ENCODE results near the gene ITGAL. TPM values are rescaled to one million over a fixed set of nuclear protein-coding genes. Genes with fewer than 3 reads are reported as not detected.

ITGAL gene
- total and polyA plus RNA-seq, 2 experiments from 2014 or later, result 0.95 to 3.4 TPM

DNA sequence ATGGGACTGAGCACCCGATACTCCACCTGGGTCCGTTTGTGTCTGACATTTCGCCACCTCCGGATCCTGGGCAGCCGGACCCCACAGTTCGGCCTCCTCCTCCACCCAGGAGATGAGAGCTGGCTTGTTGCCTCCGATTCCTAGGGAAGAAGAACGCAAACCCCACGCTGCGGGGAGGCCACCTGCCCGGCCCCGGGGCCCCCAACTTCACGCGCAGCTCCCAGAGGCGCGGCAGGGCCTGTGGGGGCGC, 85.1 kb downstream of the ITGAL start:
- TF ChIP-seq EZH2phosphoT487 (IDR thresholded peaks at IDR 0.05; ENCODE audit: low read depth, severe bottlenecking, unreplicated experiment) (no peak), EZH2 (IDR thresholded peaks at IDR 0.05; ENCODE audit: borderline replicate concordance) (no peak)
- TF ChIP-seq, protein P1, sequence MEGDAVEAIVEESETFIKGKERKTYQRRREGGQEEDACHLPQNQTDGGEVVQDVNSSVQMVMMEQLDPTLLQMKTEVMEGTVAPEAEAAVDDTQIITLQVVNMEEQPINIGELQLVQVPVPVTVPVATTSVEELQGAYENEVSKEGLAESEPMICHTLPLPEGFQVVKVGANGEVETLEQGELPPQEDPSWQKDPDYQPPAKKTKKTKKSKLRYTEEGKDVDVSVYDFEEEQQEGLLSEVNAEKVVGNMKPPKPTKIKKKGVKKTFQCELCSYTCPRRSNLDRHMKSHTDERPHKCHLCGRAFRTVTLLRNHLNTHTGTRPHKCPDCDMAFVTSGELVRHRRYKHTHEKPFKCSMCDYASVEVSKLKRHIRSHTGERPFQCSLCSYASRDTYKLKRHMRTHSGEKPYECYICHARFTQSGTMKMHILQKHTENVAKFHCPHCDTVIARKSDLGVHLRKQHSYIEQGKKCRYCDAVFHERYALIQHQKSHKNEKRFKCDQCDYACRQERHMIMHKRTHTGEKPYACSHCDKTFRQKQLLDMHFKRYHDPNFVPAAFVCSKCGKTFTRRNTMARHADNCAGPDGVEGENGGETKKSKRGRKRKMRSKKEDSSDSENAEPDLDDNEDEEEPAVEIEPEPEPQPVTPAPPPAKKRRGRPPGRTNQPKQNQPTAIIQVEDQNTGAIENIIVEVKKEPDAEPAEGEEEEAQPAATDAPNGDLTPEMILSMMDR (IDR thresholded peaks at IDR 0.05; ENCODE audit: poor library complexity), result no peak
- H3K4me2 ChIP-seq, result peak overlapping the region; percentile 98
- no peaks in the 10 kb centered on the region for H3K9me2 ChIP-seq (replicated peaks; ENCODE audit: insufficient read depth)
- no peaks in the 10 kb centered on the region for H4K20me1 ChIP-seq (ENCODE audit: insufficient read depth, poor library complexity, severe bottlenecking)
- 6% methylated on average over 10 of the region's 17 CpGs for WGBS (ENCODE audit: low lambda C conversion rate, missing lambda C conversion rate)
- H3K27me3 ChIP-seq, result no peaks in the 10 kb centered on the region
- H3K9me3 ChIP-seq (ENCODE audit: low read depth), result no peaks in the 10 kb centered on the region
- H3K36me3 ChIP-seq (replicated peaks; ENCODE audit: insufficient read depth, low read depth), result no peaks in the 10 kb centered on the region
- peaks cover 46% of the 10 kb centered on the region for H3K79me2 ChIP-seq
- no peak for DNase-seq (ENCODE audit: low spot score)
- H3K4me1 ChIP-seq (ENCODE audit: insufficient read depth), result peaks cover 18% of the 10 kb centered on the region
- H2AFZ ChIP-seq, result peak overlapping the region; percentile 33
- H3K27ac ChIP-seq, result peak overlapping the region; percentile 93
- peak overlapping the region; percentile 35 for H3K4me3 ChIP-seq

DNA sequence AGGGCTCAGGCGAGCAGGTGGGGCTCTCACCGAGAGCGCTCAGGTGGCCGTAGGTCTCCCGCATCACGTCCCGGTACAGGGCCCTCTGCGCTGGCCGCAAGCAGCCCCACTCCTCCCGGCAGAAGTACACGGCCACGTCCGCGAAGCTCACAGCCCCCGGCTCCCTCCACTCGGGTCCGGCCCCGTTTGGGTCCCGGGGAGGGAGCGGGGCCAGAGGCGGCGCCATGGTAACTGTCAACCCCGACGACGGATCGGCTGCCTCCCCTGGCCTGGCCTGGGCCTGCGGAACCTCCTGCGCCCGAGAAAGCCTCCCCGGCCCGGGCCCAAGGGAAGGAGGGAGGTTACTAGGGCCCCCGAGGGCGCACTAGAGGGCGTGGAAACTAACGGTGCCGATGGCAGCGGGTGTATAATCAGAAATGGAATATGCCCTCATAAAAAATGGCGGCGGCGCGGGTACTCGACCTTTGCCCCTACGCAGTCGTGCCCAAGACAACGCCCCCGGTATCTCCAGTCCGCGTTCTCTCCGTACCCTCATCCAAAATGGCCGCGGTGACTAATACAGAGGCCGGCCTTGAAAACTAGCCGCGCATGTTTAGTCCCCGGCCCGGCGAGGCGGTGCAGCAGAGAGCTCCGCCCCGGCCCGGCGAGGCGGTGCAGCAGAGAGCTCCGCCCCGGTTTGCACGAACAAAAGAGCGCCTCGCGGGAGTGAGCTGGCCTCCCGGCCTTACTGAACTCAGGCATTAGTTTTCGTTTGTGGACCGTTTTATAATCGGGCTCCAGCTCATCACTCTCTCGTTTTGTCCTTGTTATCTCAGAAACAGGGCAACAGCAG, 85.6 kb downstream of the ITGAL start, which contains the start of gene ZNF764:
Gene ZNF764, minus strand, starts transcription at position 418 of the 832 bp plus-strand sequence. Its CDS starts 192 bp downstream, at position 226.
- Histone ChIP-seq H3K79me2 (peaks cover 42% of the 10 kb centered on the region), H3K27me3 (no peaks in the 10 kb centered on the region), H4K20me1 (ENCODE audit: insufficient read depth, poor library complexity, severe bottlenecking) (no peaks in the 10 kb centered on the region), H3K4me2 (peak within 1 kb of the TSS; percentile 98), H3K9me2 (replicated peaks; ENCODE audit: insufficient read depth) (no peaks in the 10 kb centered on the region), H3K4me3 (peak within 1 kb of the TSS; percentile 35), H3K9me3 (ENCODE audit: low read depth) (no peaks in the 10 kb centered on the region), H2AFZ (peak within 1 kb of the TSS; percentile 33), H3K27ac (peak within 1 kb of the TSS; percentile 93), H3K36me3 (replicated peaks; ENCODE audit: insufficient read depth, low read depth) (no peaks in the 10 kb centered on the region), H3K4me1 (ENCODE audit: insufficient read depth) (peaks cover 18% of the 10 kb centered on the region)
- DNase-seq (ENCODE audit: low spot score), result peak; percentile 99
- TF ChIP-seq, protein P1 (IDR thresholded peaks at IDR 0.05; ENCODE audit: poor library complexity), result no peak
- TF ChIP-seq EZH2 (IDR thresholded peaks at IDR 0.05; ENCODE audit: borderline replicate concordance) (no peak), EZH2phosphoT487 (IDR thresholded peaks at IDR 0.05; ENCODE audit: low read depth, severe bottlenecking, unreplicated experiment) (no peak)
- WGBS (ENCODE audit: low lambda C conversion rate, missing lambda C conversion rate), result 2% methylated on average over 71 of the region's 74 CpGs

DNA sequence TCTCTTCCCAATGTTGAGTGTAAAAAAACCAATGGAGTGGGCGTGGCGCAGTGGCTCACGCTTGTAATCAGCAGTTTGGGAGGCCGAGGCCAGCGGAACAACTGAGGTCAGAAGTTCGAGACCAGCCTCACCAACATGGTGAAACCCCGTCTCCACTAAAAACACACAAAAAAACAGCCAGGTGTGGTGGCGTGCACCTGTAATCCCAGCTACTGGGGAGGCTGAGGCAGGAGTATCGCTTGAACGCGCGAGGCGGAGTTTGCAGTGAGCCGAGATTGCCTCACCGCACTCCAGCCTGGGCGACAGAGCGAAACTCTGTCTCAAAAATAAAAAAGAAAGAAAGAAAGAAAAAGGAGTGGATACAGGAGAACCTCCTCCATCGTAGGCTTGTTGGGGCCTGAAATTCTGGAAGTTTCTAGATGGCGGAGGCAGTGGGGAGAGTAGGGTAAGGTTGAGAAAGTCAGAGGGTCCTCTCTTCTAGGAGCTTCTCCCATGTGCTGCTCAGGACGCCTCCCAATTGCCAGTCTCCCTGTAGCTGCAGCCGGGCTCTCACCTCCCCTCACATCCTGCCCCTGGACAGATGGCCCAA, 86.3 kb downstream of the ITGAL start:
- Histone ChIP-seq H4K20me1 (ENCODE audit: insufficient read depth, poor library complexity, severe bottlenecking) (no peaks in the 10 kb centered on the region), H3K9me3 (ENCODE audit: low read depth) (no peaks in the 10 kb centered on the region), H3K79me2 (peaks cover 38% of the 10 kb centered on the region), H2AFZ (peak overlapping the region; percentile 27), H3K9me2 (replicated peaks; ENCODE audit: insufficient read depth) (no peaks in the 10 kb centered on the region), H3K4me1 (ENCODE audit: insufficient read depth) (peaks cover 17% of the 10 kb centered on the region), H3K4me3 (no peak overlapping the region), H3K27ac (peak overlapping the region; percentile 82), H3K36me3 (replicated peaks; ENCODE audit: insufficient read depth, low read depth) (no peaks in the 10 kb centered on the region), H3K4me2 (peak overlapping the region; percentile 65), H3K27me3 (no peaks in the 10 kb centered on the region)
- no peak for DNase-seq (ENCODE audit: low spot score)
- TF ChIP-seq EZH2 (IDR thresholded peaks at IDR 0.05; ENCODE audit: borderline replicate concordance) (no peak), EZH2phosphoT487 (IDR thresholded peaks at IDR 0.05; ENCODE audit: low read depth, severe bottlenecking, unreplicated experiment) (no peak)
- TF ChIP-seq, protein P1 (IDR thresholded peaks at IDR 0.05; ENCODE audit: poor library complexity), result no peak
- WGBS (ENCODE audit: low lambda C conversion rate, missing lambda C conversion rate), result 93% methylated on average over 21 of the region's 21 CpGs

All from hepatocyte (in vitro differentiated cells).